AG04450 (cell line): ENCODE results near the gene ZNF549. TPM values are rescaled to one million over a fixed set of nuclear protein-coding genes. Genes with fewer than 3 reads are reported as not detected.
"Not testable (repeated sequence)": the region's sequence is repeated elsewhere in the genome, so short reads cannot be mapped to it uniquely, and the experiment has no call there.

Source experiments
- CTCF ChIA-PET: fragments of 300-600, 350-600 bp; formaldehyde crosslinking; extraction: SDS; loops from one replicate; lab custom pipeline; 2022; ENCODE audit warnings: antibody characterized with exemption, inconsistent platforms; lab: Charles Lee
- POLR2A ChIA-PET: fragments of 350-600 bp; formaldehyde crosslinking; extraction: SDS; loops from one replicate; lab custom pipeline; 2021; ENCODE audit warnings: antibody characterized with exemption, inconsistent platforms; lab: Yijun Ruan, JAX
- DNase-seq: peaks from one replicate; pipeline ENCODE4 v3.0.0-alpha.2; 2011; ENCODE audit warnings: low read depth, low spot score
- H3K27ac ChIP-seq: one replicate; pipeline ENCODE4 v1.5.1; 2012; ENCODE audit warnings: low read depth, low read length, control low read depth
- H3K27me3 ChIP-seq: one replicate; pipeline ENCODE4 v1.6.0; 2012; ENCODE audit warnings: low read length; ENCODE audit not compliant: control insufficient read depth, insufficient read depth
- H3K4me3 ChIP-seq: 2 replicates; pipeline ENCODE4 v1.5.1; 2011; ENCODE audit warnings: mild to moderate bottlenecking, low read depth, low read length, control low read depth
- H3K9me3 ChIP-seq: 2 replicates; pipeline ENCODE4 v1.5.1; 2012; ENCODE audit warnings: low read length; ENCODE audit not compliant: control insufficient read depth, insufficient read depth
- CTCF ChIP-seq: IDR thresholded peaks from 2 replicates; pipeline ENCODE4 v1.5.1; 2011; ENCODE audit warnings: low read depth, low read length, control low read depth, inconsistent platforms
- polyA minus RNA-seq: library from RNA; depleted of rRNA, polyadenylated mRNA; stranded (reverse); fragments of >200 nt; gene quantifications from 2 replicates; pipeline ENCODE4 v1.2.3, GENCODE V29; 2011; rRNA and poly(A)+ RNA removed
- polyA plus RNA-seq: library from polyadenylated mRNA; depleted of rRNA; stranded (reverse); fragments of >200 nt; gene quantifications from 2 replicates; pipeline ENCODE4 v1.2.3, GENCODE V29; 2011; rRNA removed

The ZNF549 gene
- polyA plus RNA-seq (5.0 and 5.8 TPM in 2 replicates), polyA minus RNA-seq (6.0 and 7.8 TPM in 2 replicates)

- no peaks in the 10 kb centered on the region for H3K27me3 ChIP-seq
- H3K9me3 ChIP-seq: peaks cover 6% of the 10 kb centered on the region
- peak within 1 kb of the TSS; percentile 66 for H3K27ac ChIP-seq
- ChIA-PET CTCF (no interaction called here), POLR2A (interaction anchor here (0.7 kb wide), 1 partner anchor 277 kb away, joined by 3 read pairs; no protein-coding TSS in a partner anchor)
- peak within 1 kb of the TSS; percentile 94 for H3K4me3 ChIP-seq
- TF ChIP-seq CTCF: no peak
- peak; percentile 77 for DNase-seq
Measured at GRCh38 chr19:57527136-57527881, at the start of gene ZNF549. ZNF549 (plus strand) TSS chr19:57527356; CDS start chr19:57527574, 218 bp downstream.

GRCh38 chr19:57487477-57488298 is 39.5 kb upstream of the ZNF549 start, which contains the start of gene ZNF419:
ZNF419 (plus strand) TSS chr19:57487750; CDS start chr19:57487951, 201 bp downstream.
- POLR2A ChIA-PET, H3K27ac ChIP-seq, H3K27me3 ChIP-seq, H3K9me3 ChIP-seq: not testable (repeated sequence)
- TF ChIP-seq CTCF: peak; percentile 25; the same call in 1 of the 2 replicates
- CTCF ChIA-PET: interaction anchor here (1.0 kb wide), 1 partner anchor 10 kb away, joined by 3 read pairs; the partner anchor contains the start of gene ZNF772
- peak; percentile 34 for DNase-seq
- H3K4me3 ChIP-seq: peak within 1 kb of the TSS; percentile 94

- H3K9me3 ChIP-seq, H3K27me3 ChIP-seq, H3K27ac ChIP-seq, DNase-seq, CTCF ChIA-PET, POLR2A ChIA-PET: not testable (repeated sequence)
- H3K4me3 ChIP-seq: peak overlapping the region; percentile 59
Measured at GRCh38 chr19:57488299-57488644, 38.9 kb upstream of the ZNF549 start.

GRCh38 chr19:57499332-57499679 is 27.9 kb upstream of the ZNF549 start:
- H3K9me3 ChIP-seq: peaks cover 37% of the 10 kb centered on the region
- H3K4me3 ChIP-seq, DNase-seq, H3K27ac ChIP-seq, H3K27me3 ChIP-seq: not testable (repeated sequence)
- CTCF ChIA-PET: interaction anchor here (0.7 kb wide), 1 partner anchor 1132 kb away, joined by 3 read pairs; no protein-coding TSS in a partner anchor
- POLR2A ChIA-PET: interaction anchor here (0.7 kb wide), 1 partner anchor 22 kb away, joined by 3 read pairs; the partner anchor contains the start of gene ZNF772

- Histone ChIP-seq H3K27ac (peak within 1 kb of the TSS; percentile 77), H3K9me3 (peaks cover 38% of the 10 kb centered on the region), H3K4me3 (peak within 1 kb of the TSS; percentile 71)
- ChIA-PET CTCF (interaction anchor here (0.6 to 0.7 kb wide), 2 partner anchors 78 to 1132 kb away, joined by 3 read pairs; no protein-coding TSS in a partner anchor), POLR2A (interaction anchor here (0.6 to 0.7 kb wide), 2 partner anchors 22 to 986 kb away, joined by 3 to 4 read pairs; partner anchors contain the start of gene ZNF772)
- peak; percentile 86 for DNase-seq
- H3K27me3 ChIP-seq: not testable (repeated sequence)
Measured at GRCh38 chr19:57499680-57500395, 27.3 kb upstream of the ZNF549 start, which contains the start of gene ZNF773. ZNF773 (plus strand) TSS chr19:57499938; CDS start chr19:57500081, 143 bp downstream.

GRCh38 chr19:57500400-57500799 is 26.8 kb upstream of the ZNF549 start:
- DNase-seq, H3K27me3 ChIP-seq: not testable (repeated sequence)
- POLR2A ChIA-PET: interaction anchor here (0.6 kb wide), 1 partner anchor 986 kb away, joined by 4 read pairs; no protein-coding TSS in a partner anchor
- CTCF ChIA-PET: interaction anchor here (0.6 kb wide), 1 partner anchor 77 kb away, joined by 3 read pairs; no protein-coding TSS in a partner anchor
- Histone ChIP-seq H3K4me3 (peak overlapping the region; percentile 59), H3K27ac (peak overlapping the region; percentile 57), H3K9me3 (peaks cover 39% of the 10 kb centered on the region)
